Measurements from ENCODE around the gene SLC66A2.

SLC66A2 gene

GRCh38 chr18:79950515-79951341 is 725 bp downstream of the SLC66A2 start:
- no peak for DNase-seq (ENCODE audit: low read depth in 2 of 2)

- DNase-seq (ENCODE audit: low read depth in 2 of 2): no peak
Observed at GRCh38 chr18:79949697-79950487, 1.6 kb downstream of the SLC66A2 start.

GRCh38 chr18:79948719-79949411 is 2.6 kb downstream of the SLC66A2 start:
- no peak for DNase-seq (ENCODE audit: low read depth in 2 of 2)

GRCh38 chr18:79947881-79948610 is 3.4 kb downstream of the SLC66A2 start:
- DNase-seq (ENCODE audit: low read depth in 2 of 2): no peak

- DNase-seq (ENCODE audit: low read depth in 2 of 2): no peak
Observed at GRCh38 chr18:79947054-79947755, 4.2 kb downstream of the SLC66A2 start.

- DNase-seq (ENCODE audit: low read depth in 2 of 2): no peak
Observed at GRCh38 chr18:79945118-79946042, 6.1 kb downstream of the SLC66A2 start.

GRCh38 chr18:79944746-79945117 is 6.7 kb downstream of the SLC66A2 start:
- no peak for DNase-seq (ENCODE audit: low read depth in 2 of 2)

- DNase-seq (ENCODE audit: low read depth in 2 of 2): no peak
Observed at GRCh38 chr18:79944126-79944731, 7.2 kb downstream of the SLC66A2 start.

- DNase-seq (ENCODE audit: low read depth in 2 of 2): no peak
Observed at GRCh38 chr18:79943608-79944125, 7.8 kb downstream of the SLC66A2 start.

GRCh38 chr18:79942786-79943607 is 8.5 kb downstream of the SLC66A2 start:
- no peak for DNase-seq (ENCODE audit: low read depth in 2 of 2)

- no peak for DNase-seq (ENCODE audit: low read depth in 2 of 2)
Observed at GRCh38 chr18:79942211-79942610, 9.2 kb downstream of the SLC66A2 start.

- DNase-seq (ENCODE audit: low read depth in 2 of 2): no peak
Observed at GRCh38 chr18:79941473-79942119, 9.9 kb downstream of the SLC66A2 start.

GRCh38 chr18:79940814-79941472 is 10.5 kb downstream of the SLC66A2 start:
- DNase-seq (ENCODE audit: low read depth in 2 of 2): no peak

- DNase-seq (ENCODE audit: low read depth in 2 of 2): no peak
Observed at GRCh38 chr18:79940126-79940813, 11.2 kb downstream of the SLC66A2 start.

GRCh38 chr18:79939096-79939495 is 12.4 kb downstream of the SLC66A2 start:
- no peak for DNase-seq (ENCODE audit: low read depth in 2 of 2)

GRCh38 chr18:79938196-79938595 is 13.3 kb downstream of the SLC66A2 start:
- no peak for DNase-seq (ENCODE audit: low read depth in 2 of 2)

All from fibroblast of skin of left biceps (primary cell).